ENCODE data around the gene CLHC1. TPM values are rescaled to one million over a fixed set of nuclear protein-coding genes. Genes with fewer than 3 reads are reported as not detected.

CLHC1 gene
- total RNA-seq, 3 donors from 2014 or later (not counting 1 experiment from before 2014, with no cell fraction given): 5.6 to 14.9 (median 6.3) TPM

GRCh38 chr2:55161295-55162210 is 70.5 kb downstream of the CLHC1 start:
- Mint-ChIP-seq H3K4me3 (no peak overlapping the region), H3K9me3 (no peaks in the 10 kb centered on the region), H3K27me3 (ENCODE audit: low read depth in 2 of 2) (peaks cover 0 to 2% of the 10 kb centered on the region in 2 donors), H3K27ac (no peak overlapping the region), H3K36me3 (no peaks in the 10 kb centered on the region), H3K4me1 (peaks cover 0 to 2% of the 10 kb centered on the region in 2 donors)
- no peak for TF ChIP-seq CTCF (IDR thresholded peaks at IDR 0.05)
- H3K27me3 ChIP-seq (ENCODE audit: control insufficient read depth, insufficient read depth, low read length): no peaks in the 10 kb centered on the region
- WGBS (ENCODE audit: insufficient coverage): 79% methylated on average over 8 of the region's 10 CpGs
- intact Hi-C loops (cut with micrococcal nuclease): no loop called here
- H3K4me3 ChIP-seq (ENCODE audit: low read length): no peak overlapping the region
- ATAC-seq: no peak
- no peak overlapping the region for H3K27ac ChIP-seq (ENCODE audit: low read length)
- no peaks in the 10 kb centered on the region for H3K36me3 ChIP-seq (ENCODE audit: control insufficient read depth, insufficient read depth, low read length)
- no peaks in the 10 kb centered on the region for H3K9me3 ChIP-seq (ENCODE audit: control insufficient read depth, insufficient read depth, low read length)
- no peak for DNase-seq
- H3K4me1 ChIP-seq (ENCODE audit: control insufficient read depth, insufficient read depth, low read length): peaks cover 4% of the 10 kb centered on the region

GRCh38 chr2:55160422-55160821 is 71.7 kb downstream of the CLHC1 start:
- H3K9me3 ChIP-seq (ENCODE audit: control insufficient read depth, insufficient read depth, low read length): no peaks in the 10 kb centered on the region
- peaks cover 0 to 2% of the 10 kb centered on the region in 2 donors for H3K27me3 Mint-ChIP-seq (ENCODE audit: low read depth in 2 of 2)
- H3K27ac ChIP-seq (ENCODE audit: low read length): no peak overlapping the region
- DNase-seq (no peak), ATAC-seq (no peak)
- H3K4me1 Mint-ChIP-seq: no peaks in the 10 kb centered on the region
- peaks cover 4% of the 10 kb centered on the region for H3K4me1 ChIP-seq (ENCODE audit: control insufficient read depth, insufficient read depth, low read length)
- WGBS (ENCODE audit: insufficient coverage): 90% methylated on average over 2 of the region's 2 CpGs
- intact Hi-C loops (cut with micrococcal nuclease): no loop called here
- H3K4me3 Mint-ChIP-seq: no peak overlapping the region
- no peaks in the 10 kb centered on the region for H3K36me3 Mint-ChIP-seq
- no peaks in the 10 kb centered on the region for H3K9me3 Mint-ChIP-seq
- H3K4me3 ChIP-seq (ENCODE audit: low read length): no peak overlapping the region
- no peaks in the 10 kb centered on the region for H3K36me3 ChIP-seq (ENCODE audit: control insufficient read depth, insufficient read depth, low read length)
- H3K27me3 ChIP-seq (ENCODE audit: control insufficient read depth, insufficient read depth, low read length): no peaks in the 10 kb centered on the region
- H3K27ac Mint-ChIP-seq: no peak overlapping the region
- TF ChIP-seq CTCF (IDR thresholded peaks at IDR 0.05): no peak

- H3K36me3 ChIP-seq (ENCODE audit: control insufficient read depth, insufficient read depth, low read length): no peaks in the 10 kb centered on the region
- peaks cover 4% of the 10 kb centered on the region for H3K4me1 ChIP-seq (ENCODE audit: control insufficient read depth, insufficient read depth, low read length)
- no peak for ATAC-seq
- H3K4me3 Mint-ChIP-seq: no peak overlapping the region
- H3K36me3 Mint-ChIP-seq: no peaks in the 10 kb centered on the region
- H3K27me3 ChIP-seq (ENCODE audit: control insufficient read depth, insufficient read depth, low read length): no peaks in the 10 kb centered on the region
- no peaks in the 10 kb centered on the region for H3K4me1 Mint-ChIP-seq
- 94% methylated on average over 2 of the region's 2 CpGs for WGBS (ENCODE audit: insufficient coverage)
- H3K9me3 Mint-ChIP-seq: no peaks in the 10 kb centered on the region
- no peak overlapping the region for H3K27ac ChIP-seq (ENCODE audit: low read length)
- peaks cover 0 to 2% of the 10 kb centered on the region in 2 donors for H3K27me3 Mint-ChIP-seq (ENCODE audit: low read depth in 2 of 2)
- intact Hi-C loops (cut with micrococcal nuclease): no loop called here
- no peak overlapping the region for H3K27ac Mint-ChIP-seq
- H3K4me3 ChIP-seq (ENCODE audit: low read length): no peak overlapping the region
- no peaks in the 10 kb centered on the region for H3K9me3 ChIP-seq (ENCODE audit: control insufficient read depth, insufficient read depth, low read length)
- TF ChIP-seq CTCF (IDR thresholded peaks at IDR 0.05): no peak
- DNase-seq: no peak
Observed at GRCh38 chr2:55159752-55160151, 72.3 kb downstream of the CLHC1 start.
